K562 (cell line): Measurements from ENCODE around the gene UBE2U. TPM values are rescaled to one million over a fixed set of nuclear protein-coding genes. Genes with fewer than 3 reads are reported as not detected.
A peak's percentile ranks its signal among the peaks of the same experiment; 100 is the strongest.

Experiments used
- ATAC-seq: fragments of 200-7000 bp; cut with Tn5 transposase; 3 replicates; pipeline ENCODE4 v1.9.1; 2020; ENCODE audit warnings: moderate library complexity
- BruUV-seq: library from RNA; stranded (reverse); fragments of 400-500 nt; replicated peaks from 2 replicates; lab custom pipeline; 2021; lab: Mats Ljungman, UMichigan
- CTCF ChIA-PET: fragments of 300-600 bp; formaldehyde crosslinking; extraction: SDS; loops from one replicate; lab custom pipeline; 2021; ENCODE audit warnings: low intra/inter-chr PET ratio; lab: Yijun Ruan, JAX
- POLR2A ChIA-PET: fragments of 300-600, 350-650 bp; sonication (Branson Sonifier 250); formaldehyde crosslinking; extraction: SDS; loops from one replicate; lab custom pipeline; 2021; ENCODE audit warnings: antibody characterized with exemption, inconsistent platforms; lab: Yijun Ruan, JAX
- DNase-seq, 4 experiments: peaks; one replicate each; pipeline versions ENCODE4 v3.0.0 to v3.0.0-alpha.2; 2011 to 2018; ENCODE audit warnings: low spot score in 3 of 4, mixed read lengths in 3 of 4; ENCODE audit errors: extremely low read depth in 1 of 4
- FAIRE-seq: peaks from 2 replicates; lab custom pipeline; 2011; peaks lifted over from hg19 to GRCh38; lab: Jason Lieb, UNC
- H2AFZ ChIP-seq: 2 replicates; pipeline ENCODE4 v1.6.0; 2011; ENCODE audit warnings: low read depth, low read length, control low read depth, inconsistent platforms
- H3K27ac ChIP-seq: fragments of 200-600 bp; 3 replicates; pipeline ENCODE4 v1.8.0; 2011; ENCODE audit warnings: low read depth, mild to moderate bottlenecking, control low read depth, inconsistent platforms, low read length, moderate library complexity, mixed read lengths; ENCODE audit errors: extremely low read depth
- H3K27me3 ChIP-seq, 2 experiments: fragments of 300-600 bp in 1 of 2; 2 replicates in 1 of 2; 3 replicates in 1 of 2; pipeline versions ENCODE4 v1.6.0 to v1.8.0; 2011; ENCODE audit warnings: inconsistent platforms in 2 of 2, low read length in 2 of 2, mild to moderate bottlenecking in 1 of 2, mixed read lengths in 1 of 2, moderate library complexity in 1 of 2; ENCODE audit not compliant: control insufficient read depth in 2 of 2, insufficient read depth in 2 of 2
- H3K36me3 ChIP-seq: fragments of 300-600 bp; 3 replicates; pipeline ENCODE4 v1.8.0; 2011; ENCODE audit warnings: mild to moderate bottlenecking, low read length, inconsistent platforms; ENCODE audit not compliant: control insufficient read depth, insufficient read depth
- H3K4me1 ChIP-seq, 2 experiments: fragments of 200-600 bp in 1 of 2; replicated peaks in 1 of 2; 2 replicates in 1 of 2; 3 replicates in 1 of 2; pipeline versions ENCODE4 v1.5.1 to v1.8.0; 2011; ENCODE audit warnings: inconsistent platforms in 2 of 2, low read length in 2 of 2, mild to moderate bottlenecking in 1 of 2, mixed read lengths in 1 of 2, moderate library complexity in 1 of 2; ENCODE audit not compliant: control insufficient read depth in 2 of 2, insufficient read depth in 2 of 2
- H3K4me2 ChIP-seq: 2 replicates; pipeline ENCODE4 v1.6.1; 2011; ENCODE audit warnings: low read length, control low read depth, inconsistent platforms, mixed read lengths; ENCODE audit not compliant: insufficient read depth
- H3K4me3 ChIP-seq: fragments of 200-600 bp; sonication (generic), shearing (Covaris generic); 2 replicates; pipeline ENCODE4 v1.5.1; 2016; ENCODE audit warnings: control low read depth, inconsistent platforms
- H3K79me2 ChIP-seq: fragments of 200-600 bp; 3 replicates; pipeline ENCODE4 v1.8.0; 2011; ENCODE audit warnings: low read length, inconsistent platforms; ENCODE audit not compliant: control insufficient read depth, insufficient read depth
- H3K9ac ChIP-seq, 2 experiments: 2 replicates each; pipeline versions ENCODE4 v1.6.0 to v1.6.1; 2011; ENCODE audit warnings: low read depth in 2 of 2, low read length in 2 of 2, control low read depth in 1 of 2, inconsistent platforms in 1 of 2, mild to moderate bottlenecking in 1 of 2, mixed read lengths in 1 of 2; ENCODE audit not compliant: insufficient read depth in 1 of 2
- H3K9me1 ChIP-seq: one replicate; pipeline ENCODE4 v1.6.0; 2011; ENCODE audit warnings: inconsistent platforms, mild to moderate bottlenecking, low read length, moderate library complexity; ENCODE audit not compliant: control insufficient read depth, insufficient read depth
- H3K9me3 ChIP-seq: replicated peaks from 2 replicates; pipeline ENCODE4 v1.5.1; 2011; ENCODE audit warnings: low read depth, low read length, inconsistent platforms; ENCODE audit not compliant: control insufficient read depth, insufficient read depth
- H4K20me1 ChIP-seq: replicated peaks from 2 replicates; pipeline ENCODE4 v1.6.1; 2011; ENCODE audit warnings: low read length, inconsistent platforms, mixed read lengths; ENCODE audit not compliant: control insufficient read depth, insufficient read depth
- ATF1 ChIP-seq, 2 experiments: fragments of 450-650 bp in 1 of 2; IDR thresholded peaks; 2 replicates each; pipeline ENCODE4 v1.6.1; 2016; ENCODE audit warnings: missing compliant biosample characterization in 1 of 2, missing genetic modification characterization in 1 of 2
- FOXK2 ChIP-seq, 2 experiments: fragments of 450-650 bp; IDR thresholded peaks in 1 of 2; conservative IDR thresholded peaks in 1 of 2; 2 replicates each; pipeline ENCODE4 v1.6.1; 2016; ENCODE audit warnings: low read depth in 2 of 2, mild to moderate bottlenecking in 1 of 2
- KHSRP ChIP-seq: fragments of 450-650 bp; IDR thresholded peaks from 2 replicates; pipeline ENCODE4 v1.6.1; 2017
- LARP7 ChIP-seq: fragments of 450-650 bp; IDR thresholded peaks from 2 replicates; pipeline ENCODE4 v1.6.1; 2016
- MBD2 ChIP-seq: sonication (generic); IDR thresholded peaks from 2 replicates; pipeline ENCODE4 v1.6.1; 2016; ENCODE audit warnings: low read depth, borderline replicate concordance
- POLR2A ChIP-seq: fragments of 450-650 bp; conservative IDR thresholded peaks from 2 replicates; pipeline ENCODE4 v1.6.1; 2016
- POLR2B ChIP-seq: fragments of 450-650 bp; IDR thresholded peaks from 2 replicates; pipeline ENCODE4 v1.6.1; 2018; ENCODE audit warnings: low read depth; ENCODE audit not compliant: partially characterized antibody
- RFX7 ChIP-seq: fragments of 250-450 bp; sonication (Bioruptor Pico); IDR thresholded peaks from 2 replicates; pipeline ENCODE4 v1.5.1; 2021; ENCODE audit warnings: mild to moderate bottlenecking
- SNIP1 ChIP-seq: fragments of 450-650 bp; IDR thresholded peaks from 2 replicates; pipeline ENCODE4 v1.7.1; 2017; ENCODE audit warnings: low read depth, mild to moderate bottlenecking
- WGBS: fragments of 100-300 bp; shearing (Covaris generic); methylation state at CpG from one replicate; pipeline ENCODE4 v1.1.6; 2016; ENCODE audit warnings: low coverage, mixed read lengths; ENCODE audit not compliant: insufficient coverage; ENCODE audit errors: missing lambda C conversion rate; 5-methylcytosine and 5-hydroxymethylcytosine counted together
- in situ Hi-C: fragments of 300-500 bp; cut with MboI; formaldehyde crosslinking; loops from 4 replicates; pipeline ENCODE4 v1.15.0; 2018; ENCODE audit warnings: inconsistent platforms, mixed read lengths
- intact Hi-C: fragments of 100-400 bp; cut with micrococcal nuclease; formaldehyde crosslinking; loops from 2 replicates; pipeline ENCODE4 v1.14.2; 2022
- polyA plus RNA-seq, 8 experiments: library from polyadenylated mRNA; depleted of rRNA in 4 of 8; stranded (reverse) in 5 of 8; unstranded in 3 of 8; fragments of >200 nt; fragmentation: Nextera tagmentation in 2 of 8; fragmentation: Illumina TruSeq in 1 of 8; extraction: Ambion mirVana in 2 of 8; extraction: Trizol in 1 of 8; gene quantifications; 2 replicates each; pipeline versions ENCODE4 v1.2.1 to v1.2.3, GENCODE V29; 2011 to 2014; ENCODE audit warnings: inconsistent platforms in 1 of 8, missing spikeins in 1 of 8
- total RNA-seq, 7 experiments: library from RNA; depleted of rRNA in 6 of 7; stranded (reverse); fragments of >200 nt in 6 of 7; fragmentation: Illumina TruSeq in 2 of 7; extraction: Trizol in 2 of 7; gene quantifications; 2 replicates each; pipeline versions ENCODE4 v1.2.1 to v1.2.3, GENCODE V29; 2011 to 2021; ENCODE audit warnings: low replicate concordance in 1 of 7
- TF ChIP-seq, protein P1 (sequence below): fragments of 450-650 bp; formaldehyde crosslinking; IDR thresholded peaks from 2 replicates; pipeline ENCODE4 v1.4.0; 2020; ENCODE audit warnings: mild to moderate bottlenecking, mixed read lengths
- TF ChIP-seq, protein P2 (sequence below): fragments of 450-650 bp; IDR thresholded peaks from 2 replicates; pipeline ENCODE4 v1.6.1; 2017; ENCODE audit warnings: antibody characterized with exemption, mild to moderate bottlenecking
- TF ChIP-seq, protein P3 (sequence below): fragments of 250-450 bp; sonication (Bioruptor Pico); IDR thresholded peaks from 2 replicates; pipeline ENCODE4 v1.5.0; 2021

UBE2U gene
- total and polyA plus RNA-seq, 9 of the 15 experiments (the other 6 are each of a cell fraction or from before 2014, with no cell fraction given) = not detected

DNA sequence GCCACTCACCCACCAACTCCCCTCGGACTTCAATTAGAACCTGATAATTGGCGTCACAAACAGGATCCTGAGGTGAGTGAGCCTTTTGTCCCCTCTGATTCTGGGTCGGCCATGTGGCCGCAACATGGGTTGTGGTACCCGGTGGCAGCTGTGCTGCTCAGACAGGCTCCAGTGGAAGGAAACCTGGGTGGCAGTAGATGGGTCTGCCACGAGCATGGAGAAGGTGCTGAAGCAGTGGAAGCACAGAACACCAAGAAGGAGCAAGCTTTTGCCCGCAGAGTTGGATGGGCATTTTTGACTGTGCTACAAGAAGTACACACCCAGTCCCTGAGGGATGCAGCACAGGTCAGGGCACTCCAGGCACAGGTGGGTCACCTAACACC is 16.5 kb upstream of the UBE2U start:
- POLR2A ChIA-PET = no interaction called here
- CTCF ChIA-PET = no interaction called here
- no peaks in the 10 kb centered on the region for H3K36me3 ChIP-seq
- intact Hi-C loops = no loop called here
- H3K9me3 ChIP-seq = no peaks in the 10 kb centered on the region
- H3K4me3 ChIP-seq = no peak overlapping the region
- H3K9me1 ChIP-seq = no peaks in the 10 kb centered on the region
- TF ChIP-seq FOXK2 (conservative IDR thresholded peaks at IDR 0.05 in 1 of 2, IDR thresholded peaks at IDR 0.05 in 1 of 2; ENCODE audit: low read depth in 2 of 2) (no peak), LARP7 (no peak), KHSRP (no peak), POLR2B (no peak), ATF1 (CRISPR knock-in tag; IDR thresholded peaks at IDR 0.05) (no peak), ATF1 (tag; IDR thresholded peaks at IDR 0.05) (no peak), RFX7 (CRISPR knock-in tag) (no peak)
- no peaks in the 10 kb centered on the region for H3K79me2 ChIP-seq
- ATAC-seq (no peak), DNase-seq (no peak), FAIRE-seq (no peak)
- H2AFZ ChIP-seq = peak overlapping the region; percentile 23; the same call in 1 of the 2 replicates
- no peaks in the 10 kb centered on the region for H4K20me1 ChIP-seq
- H3K27ac ChIP-seq = no peak overlapping the region
- in situ Hi-C loops = no loop called here
- no peaks in the 10 kb centered on the region for H3K4me1 ChIP-seq
- no peak overlapping the region for H3K9ac ChIP-seq
- H3K27me3 ChIP-seq = peaks cover 0 to 23% of the 10 kb centered on the region in 2 experiments; a peak in 4 of 5 replicates
- BruUV-seq = no TSS peak
- 1% methylated on average over 7 of the region's 7 CpGs for WGBS
- H3K4me2 ChIP-seq = no peak overlapping the region

DNA sequence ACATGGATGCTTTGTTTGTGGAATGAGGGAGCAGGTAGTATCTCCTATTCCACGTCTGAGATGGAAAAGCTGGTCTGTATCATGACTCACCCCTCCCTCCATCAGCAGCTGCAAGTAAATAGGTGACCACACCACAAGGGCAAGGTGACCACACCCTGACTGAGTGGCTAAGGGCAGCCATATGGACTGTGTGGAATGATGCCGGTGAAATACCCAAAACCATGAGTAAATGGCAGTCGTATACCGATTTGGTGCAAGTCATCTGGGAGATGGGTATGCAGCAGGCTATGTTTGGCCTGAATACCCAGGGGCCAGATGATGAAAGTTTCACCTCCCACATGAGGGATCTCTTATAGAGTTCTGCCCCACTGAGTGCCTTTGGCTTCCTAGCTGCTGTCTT is 15.8 kb upstream of the UBE2U start:
- no peaks in the 10 kb centered on the region for H3K36me3 ChIP-seq
- no peaks in the 10 kb centered on the region for H3K9me3 ChIP-seq
- intact Hi-C loops (no loop called here), in situ Hi-C loops (no loop called here)
- ChIA-PET POLR2A (no interaction called here), CTCF (no interaction called here)
- no peaks in the 10 kb centered on the region for H3K4me1 ChIP-seq
- ATAC-seq = no peak
- no peak for FAIRE-seq
- 0% methylated on average over 4 of the region's 4 CpGs for WGBS
- no peak overlapping the region for H3K27ac ChIP-seq
- no peaks in the 10 kb centered on the region for H4K20me1 ChIP-seq
- no peak overlapping the region for H3K9ac ChIP-seq
- no peak overlapping the region for H2AFZ ChIP-seq
- no peaks in the 10 kb centered on the region for H3K9me1 ChIP-seq
- DNase-seq = no peak
- no peaks in the 10 kb centered on the region for H3K79me2 ChIP-seq
- no peak overlapping the region for H3K4me2 ChIP-seq
- BruUV-seq = no TSS peak
- no peak overlapping the region for H3K4me3 ChIP-seq
- H3K27me3 ChIP-seq = peaks cover 0 to 23% of the 10 kb centered on the region in 2 experiments; a peak in 4 of 5 replicates
- TF ChIP-seq, protein P1, sequence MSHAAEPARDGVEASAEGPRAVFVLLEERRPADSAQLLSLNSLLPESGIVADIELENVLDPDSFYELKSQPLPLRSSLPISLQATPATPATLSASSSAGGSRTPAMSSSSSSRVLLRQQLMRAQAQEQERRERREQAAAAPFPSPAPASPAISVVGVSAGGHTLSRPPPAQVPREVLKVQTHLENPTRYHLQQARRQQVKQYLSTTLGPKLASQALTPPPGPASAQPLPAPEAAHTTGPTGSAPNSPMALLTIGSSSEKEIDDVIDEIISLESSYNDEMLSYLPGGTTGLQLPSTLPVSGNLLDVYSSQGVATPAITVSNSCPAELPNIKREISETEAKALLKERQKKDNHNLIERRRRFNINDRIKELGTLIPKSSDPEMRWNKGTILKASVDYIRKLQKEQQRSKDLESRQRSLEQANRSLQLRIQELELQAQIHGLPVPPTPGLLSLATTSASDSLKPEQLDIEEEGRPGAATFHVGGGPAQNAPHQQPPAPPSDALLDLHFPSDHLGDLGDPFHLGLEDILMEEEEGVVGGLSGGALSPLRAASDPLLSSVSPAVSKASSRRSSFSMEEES = no peak
- TF ChIP-seq POLR2A (no peak), MBD2 (no peak), SNIP1 (no peak)
- TF ChIP-seq, protein P2, sequence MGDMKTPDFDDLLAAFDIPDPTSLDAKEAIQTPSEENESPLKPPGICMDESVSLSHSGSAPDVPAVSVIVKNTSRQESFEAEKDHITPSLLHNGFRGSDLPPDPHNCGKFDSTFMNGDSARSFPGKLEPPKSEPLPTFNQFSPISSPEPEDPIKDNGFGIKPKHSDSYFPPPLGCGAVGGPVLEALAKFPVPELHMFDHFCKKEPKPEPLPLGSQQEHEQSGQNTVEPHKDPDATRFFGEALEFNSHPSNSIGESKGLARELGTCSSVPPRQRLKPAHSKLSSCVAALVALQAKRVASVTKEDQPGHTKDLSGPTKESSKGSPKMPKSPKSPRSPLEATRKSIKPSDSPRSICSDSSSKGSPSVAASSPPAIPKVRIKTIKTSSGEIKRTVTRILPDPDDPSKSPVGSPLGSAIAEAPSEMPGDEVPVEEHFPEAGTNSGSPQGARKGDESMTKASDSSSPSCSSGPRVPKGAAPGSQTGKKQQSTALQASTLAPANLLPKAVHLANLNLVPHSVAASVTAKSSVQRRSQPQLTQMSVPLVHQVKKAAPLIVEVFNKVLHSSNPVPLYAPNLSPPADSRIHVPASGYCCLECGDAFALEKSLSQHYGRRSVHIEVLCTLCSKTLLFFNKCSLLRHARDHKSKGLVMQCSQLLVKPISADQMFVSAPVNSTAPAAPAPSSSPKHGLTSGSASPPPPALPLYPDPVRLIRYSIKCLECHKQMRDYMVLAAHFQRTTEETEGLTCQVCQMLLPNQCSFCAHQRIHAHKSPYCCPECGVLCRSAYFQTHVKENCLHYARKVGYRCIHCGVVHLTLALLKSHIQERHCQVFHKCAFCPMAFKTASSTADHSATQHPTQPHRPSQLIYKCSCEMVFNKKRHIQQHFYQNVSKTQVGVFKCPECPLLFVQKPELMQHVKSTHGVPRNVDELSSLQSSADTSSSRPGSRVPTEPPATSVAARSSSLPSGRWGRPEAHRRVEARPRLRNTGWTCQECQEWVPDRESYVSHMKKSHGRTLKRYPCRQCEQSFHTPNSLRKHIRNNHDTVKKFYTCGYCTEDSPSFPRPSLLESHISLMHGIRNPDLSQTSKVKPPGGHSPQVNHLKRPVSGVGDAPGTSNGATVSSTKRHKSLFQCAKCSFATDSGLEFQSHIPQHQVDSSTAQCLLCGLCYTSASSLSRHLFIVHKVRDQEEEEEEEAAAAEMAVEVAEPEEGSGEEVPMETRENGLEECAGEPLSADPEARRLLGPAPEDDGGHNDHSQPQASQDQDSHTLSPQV = no peak
- TF ChIP-seq, protein P3, sequence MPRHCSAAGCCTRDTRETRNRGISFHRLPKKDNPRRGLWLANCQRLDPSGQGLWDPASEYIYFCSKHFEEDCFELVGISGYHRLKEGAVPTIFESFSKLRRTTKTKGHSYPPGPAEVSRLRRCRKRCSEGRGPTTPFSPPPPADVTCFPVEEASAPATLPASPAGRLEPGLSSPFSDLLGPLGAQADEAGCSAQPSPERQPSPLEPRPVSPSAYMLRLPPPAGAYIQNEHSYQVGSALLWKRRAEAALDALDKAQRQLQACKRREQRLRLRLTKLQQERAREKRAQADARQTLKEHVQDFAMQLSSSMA = no peak
